NCI-H128 (cell line): ENCODE data around the gene PRKCD.

ENCODE experiments used
- DNase-seq: peaks from one replicate; lab custom pipeline; 2025; ENCODE audit not compliant: unreplicated experiment; lab: John Stamatoyannopoulos, UW

The PRKCD gene

DNA sequence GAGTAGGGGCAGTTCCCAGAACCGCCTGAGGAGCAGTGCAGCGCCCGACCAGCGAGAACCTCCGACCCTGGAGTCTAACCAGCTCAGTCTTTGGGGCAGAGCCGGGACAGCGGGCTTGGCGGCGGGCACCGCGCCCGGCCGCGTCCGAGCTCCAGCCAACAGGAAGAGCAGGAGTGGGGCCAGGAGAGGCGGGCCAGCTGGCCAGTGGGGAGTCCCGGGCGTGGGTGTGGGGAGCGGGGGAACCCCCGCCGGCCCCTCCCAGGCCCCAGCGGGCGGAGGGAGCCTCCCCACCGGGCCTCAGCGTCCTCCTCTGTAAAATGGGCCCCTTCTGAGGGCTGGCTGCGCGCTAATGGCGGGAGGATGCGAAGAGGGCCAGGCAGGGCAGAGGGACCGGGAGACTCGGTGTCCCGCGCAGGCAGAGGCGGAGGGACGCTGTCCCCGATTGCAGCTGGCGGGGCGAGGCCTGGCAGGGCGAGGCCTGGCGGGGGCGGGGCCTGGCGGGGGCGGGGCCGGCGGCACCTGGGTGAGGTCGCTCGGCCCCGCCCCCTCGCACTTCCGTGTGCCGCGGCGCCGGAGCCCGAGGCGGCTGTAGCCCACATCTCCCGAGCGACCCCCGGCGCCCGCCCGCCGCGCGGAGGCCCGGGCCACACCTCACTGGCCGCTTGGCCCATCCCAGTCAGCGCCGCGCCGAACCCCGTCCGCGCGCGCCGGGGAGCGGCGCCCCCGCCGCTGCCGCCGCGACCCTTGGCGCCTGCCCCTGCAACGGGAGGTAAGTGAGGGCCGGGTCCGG, at the start of gene PRKCD:
Gene PRKCD (plus strand): TSS at position 550 of the 790 bp plus-strand sequence. CDS start 17,214 bp downstream, outside the sequence.
- DNase-seq = no peak

DNA sequence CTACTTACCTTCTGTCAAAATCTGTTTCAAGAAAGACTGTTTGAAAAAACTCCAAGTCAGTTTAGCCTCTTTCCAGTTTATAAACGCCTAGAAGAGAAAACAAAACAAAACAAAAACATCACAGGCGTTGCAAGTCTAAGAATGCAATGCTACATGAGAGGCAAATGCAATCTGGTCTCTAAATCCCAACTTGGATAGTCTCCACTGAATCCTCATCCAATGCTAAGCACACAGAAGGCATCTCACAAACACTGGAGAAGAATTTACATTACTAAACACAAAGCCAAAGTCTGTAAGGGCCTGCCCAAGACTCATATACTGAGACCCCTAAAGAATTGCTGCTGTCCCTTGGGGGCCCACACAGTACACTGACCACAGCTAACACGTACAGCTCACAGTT, 49.2 kb upstream of the PRKCD start:
- no peak for DNase-seq

DNA sequence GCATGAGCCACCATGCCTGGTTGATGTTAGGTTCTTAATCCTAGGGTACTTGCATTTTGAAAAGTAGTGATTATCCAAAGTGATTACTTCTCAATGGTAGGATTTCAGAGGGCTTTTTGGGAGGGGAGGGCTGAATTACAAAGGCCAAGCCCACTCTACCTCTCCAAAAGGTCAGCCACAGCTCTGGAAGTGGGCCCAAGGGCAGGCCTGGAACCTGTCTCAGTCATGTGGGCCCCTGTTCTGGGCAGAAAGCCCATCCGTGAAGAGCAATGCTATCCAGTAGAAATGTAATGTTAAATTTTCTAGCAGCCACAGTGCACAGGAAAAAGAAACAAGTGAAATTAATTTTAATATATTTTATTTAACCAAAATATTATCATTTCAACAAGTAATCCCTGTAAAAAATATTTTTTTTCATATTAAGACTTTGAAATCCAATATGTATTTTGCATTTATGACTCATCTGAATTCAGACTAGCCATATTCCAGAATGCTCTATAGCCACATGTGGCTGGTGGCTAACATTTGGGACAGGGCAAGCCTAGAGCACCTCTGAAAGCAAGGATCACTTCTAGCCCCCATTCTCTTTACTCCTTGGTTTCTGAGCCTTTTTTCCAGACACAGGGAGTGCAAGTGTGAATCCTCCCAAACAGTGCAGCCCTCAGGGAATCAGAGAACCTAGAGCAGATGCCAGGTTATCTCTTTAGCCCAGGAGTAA, 47.6 kb upstream of the PRKCD start:
- DNase-seq = no peak

DNA sequence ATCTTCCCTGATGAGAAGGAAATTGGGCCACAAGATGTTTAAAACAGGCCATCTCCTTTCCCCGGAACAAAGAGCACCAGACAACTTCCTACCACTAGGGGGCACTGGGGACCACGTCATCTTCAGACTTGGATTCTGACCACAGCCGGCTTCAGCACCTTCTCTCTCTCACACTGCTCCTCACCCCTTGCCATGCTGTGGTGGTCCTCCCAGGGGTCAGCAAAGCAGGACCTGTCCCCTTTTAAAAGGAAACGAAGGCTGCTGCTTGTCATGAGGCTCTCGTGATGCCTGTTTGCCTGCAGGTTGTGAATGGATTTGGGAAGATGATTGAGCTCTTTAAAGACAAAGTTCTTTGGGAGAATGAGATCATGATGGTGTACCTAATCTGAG, 47.0 kb upstream of the PRKCD start:
- DNase-seq = peak; percentile 17

DNA sequence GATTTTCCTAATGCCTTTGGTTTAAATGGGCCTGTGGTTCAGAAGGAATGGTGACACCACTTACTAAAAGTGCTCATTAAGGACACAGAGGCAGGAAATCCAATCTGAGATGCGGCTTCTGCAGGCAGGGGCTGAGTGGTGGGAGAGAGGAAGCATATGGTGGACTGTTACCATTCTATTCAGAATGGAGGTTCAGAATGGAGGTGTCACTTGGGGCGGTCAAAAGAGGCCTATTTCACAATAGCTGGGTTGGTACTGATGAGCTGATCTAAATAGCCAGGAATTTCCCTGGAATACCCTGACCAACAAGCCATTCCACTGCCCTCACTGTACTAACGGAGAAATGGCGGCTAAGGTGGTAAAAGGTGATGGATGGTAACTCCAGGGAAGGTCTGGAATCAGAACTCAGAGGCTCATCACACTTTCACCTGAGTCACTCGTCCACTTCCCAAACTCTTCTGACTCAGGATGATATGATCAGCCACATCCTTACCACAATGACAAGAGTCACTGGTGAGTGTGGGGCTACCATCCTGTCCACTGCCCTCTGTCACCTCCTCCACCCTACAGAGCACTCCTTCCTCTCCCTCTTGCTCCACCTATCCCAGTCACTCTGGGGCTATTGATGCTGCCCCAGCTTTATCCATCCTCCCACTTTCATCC, 46.5 kb upstream of the PRKCD start:
- no peak for DNase-seq

DNA sequence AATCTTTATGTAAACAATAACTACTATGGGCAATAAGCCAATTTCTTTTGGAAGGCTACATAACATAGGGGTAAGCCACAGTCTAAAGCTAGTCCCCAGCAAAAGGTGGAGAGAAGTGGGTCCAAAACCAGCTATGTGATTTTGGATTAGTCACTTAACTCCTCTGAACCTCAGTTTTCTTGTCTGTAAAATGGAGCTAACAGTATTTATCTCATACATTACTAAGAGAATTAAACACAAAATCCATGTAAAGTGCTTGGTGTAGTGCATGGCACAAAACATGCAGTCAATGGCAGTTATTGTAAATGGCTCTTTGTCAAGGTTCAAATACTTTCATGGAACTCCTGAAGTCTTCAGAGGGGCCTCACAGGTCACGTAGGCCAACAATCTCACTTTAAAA, 44.1 kb upstream of the PRKCD start:
- DNase-seq = no peak

DNA sequence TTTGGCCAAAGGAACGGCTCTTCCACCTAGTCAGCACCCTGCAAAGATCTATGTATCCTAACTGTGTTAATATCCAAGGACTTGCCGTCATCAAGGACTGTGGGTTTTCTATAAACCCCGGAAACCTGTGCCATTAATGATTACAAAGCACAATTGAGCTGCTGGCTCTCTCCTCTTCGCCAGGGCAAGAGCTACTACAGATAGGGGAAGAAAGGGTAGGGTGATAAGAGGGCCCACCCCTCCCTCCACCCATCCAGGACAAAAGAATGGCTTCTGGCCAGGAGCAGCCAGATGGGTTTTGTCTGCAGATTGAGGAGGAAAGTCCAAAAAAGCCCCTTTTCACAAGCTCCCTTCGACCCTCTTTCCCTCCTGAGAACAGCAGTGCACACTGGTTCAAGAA, 40.7 kb upstream of the PRKCD start:
- DNase-seq = no peak

DNA sequence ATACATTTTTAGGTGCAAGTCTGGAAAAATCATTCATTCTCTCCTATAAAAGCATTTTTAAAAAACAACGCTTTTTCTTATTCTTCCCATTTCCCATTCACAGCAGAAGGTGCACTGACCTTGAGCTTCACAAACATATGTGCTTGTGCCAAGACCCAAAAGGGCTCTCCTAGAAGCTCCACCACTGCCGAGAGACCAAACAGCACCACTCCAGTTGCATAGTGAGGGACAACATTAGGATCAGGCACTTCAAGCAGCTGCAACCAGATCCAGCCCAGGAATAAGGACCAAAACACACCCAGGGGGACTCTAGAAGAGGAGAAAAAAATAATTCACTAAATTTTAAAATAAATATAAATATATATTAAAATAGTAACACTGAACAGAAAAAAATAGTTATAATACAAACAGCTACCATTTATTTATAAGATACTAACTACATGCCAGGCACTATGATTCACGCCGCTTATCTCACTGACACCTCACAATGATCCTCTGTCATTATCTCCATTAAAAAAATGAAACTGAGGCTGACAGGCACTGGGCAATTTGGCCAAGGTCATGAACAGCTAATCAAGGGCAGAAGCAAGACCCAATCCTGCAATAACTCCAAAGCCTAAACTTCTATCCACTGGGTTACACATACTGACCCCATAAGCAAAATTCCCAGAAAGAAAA, 38.6 kb upstream of the PRKCD start:
- DNase-seq = no peak

DNA sequence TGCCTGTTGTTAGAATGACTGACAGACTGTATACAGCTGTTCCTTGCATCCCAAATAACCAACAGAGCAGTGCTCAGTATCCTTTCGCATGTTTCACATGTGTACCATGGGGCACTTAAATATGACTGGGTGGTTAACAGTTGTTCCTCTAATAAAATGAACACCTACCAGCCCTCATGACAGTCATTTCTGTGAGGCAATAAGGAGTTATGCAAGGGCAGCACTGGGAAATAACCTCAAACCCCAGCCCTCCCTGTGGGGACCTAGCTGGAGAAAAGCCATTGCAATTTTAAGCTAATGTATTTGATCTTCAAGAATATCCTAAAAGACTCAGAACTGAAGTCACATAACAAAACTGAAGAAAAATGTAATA, 38.1 kb upstream of the PRKCD start:
- no peak for DNase-seq

DNA sequence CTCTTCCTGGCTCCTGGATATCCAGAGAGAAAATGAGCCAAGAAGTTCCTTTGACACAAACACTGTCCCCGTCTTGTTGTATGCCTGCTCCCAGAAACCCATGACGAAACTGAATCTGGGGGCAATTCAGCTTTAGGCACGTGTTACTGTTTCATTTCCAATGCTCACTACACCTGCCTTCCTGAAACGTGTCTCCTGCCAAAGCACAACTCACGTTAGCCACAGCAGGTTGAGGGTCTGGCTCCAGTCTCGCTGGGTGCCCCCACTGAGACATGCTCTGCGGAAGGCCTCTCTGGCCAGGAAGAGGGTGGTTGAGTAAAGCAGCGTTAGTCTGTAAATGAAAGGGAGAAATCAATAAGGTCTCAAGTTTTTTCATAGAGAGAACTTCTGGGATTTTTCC, 37.5 kb upstream of the PRKCD start:
- no peak for DNase-seq

DNA sequence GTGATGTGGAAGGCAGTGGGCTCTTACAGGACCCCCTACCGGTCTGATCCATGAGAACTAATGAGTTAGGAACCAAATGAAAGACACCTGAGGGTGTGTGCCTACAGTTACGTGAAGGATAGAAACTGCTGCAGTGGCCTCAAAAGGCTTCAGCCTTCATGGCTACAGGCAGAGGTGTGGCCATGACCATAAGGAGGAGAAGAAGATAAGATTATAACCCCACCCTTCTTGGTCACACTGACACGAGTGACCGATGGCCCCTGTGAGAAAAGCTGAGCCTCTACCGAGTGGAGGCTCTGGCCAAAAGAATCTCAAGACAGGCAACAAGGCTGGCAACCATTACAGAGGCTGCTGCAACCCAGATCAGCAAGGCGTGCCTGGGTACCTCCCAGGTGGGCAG, 37.1 kb upstream of the PRKCD start:
- no peak for DNase-seq

DNA sequence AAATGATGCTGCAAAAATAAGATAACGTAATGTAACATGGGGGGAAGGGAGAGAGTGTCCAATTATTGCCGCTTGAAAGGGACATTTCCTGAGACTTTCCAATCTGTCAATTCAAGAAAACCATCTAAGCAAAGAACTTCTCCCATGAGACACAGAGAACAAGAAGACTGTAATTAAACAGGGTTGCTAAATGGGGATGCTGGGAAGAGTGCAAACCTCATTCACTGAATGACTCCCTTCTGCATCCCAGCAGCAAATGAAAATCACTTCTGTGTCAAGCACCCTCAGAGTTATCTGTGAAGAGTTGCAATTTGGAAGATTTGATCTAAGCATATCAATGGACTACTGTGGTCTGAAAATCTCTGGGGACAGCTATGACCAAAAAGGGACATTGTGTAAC, 34.4 kb upstream of the PRKCD start:
- no peak for DNase-seq

DNA sequence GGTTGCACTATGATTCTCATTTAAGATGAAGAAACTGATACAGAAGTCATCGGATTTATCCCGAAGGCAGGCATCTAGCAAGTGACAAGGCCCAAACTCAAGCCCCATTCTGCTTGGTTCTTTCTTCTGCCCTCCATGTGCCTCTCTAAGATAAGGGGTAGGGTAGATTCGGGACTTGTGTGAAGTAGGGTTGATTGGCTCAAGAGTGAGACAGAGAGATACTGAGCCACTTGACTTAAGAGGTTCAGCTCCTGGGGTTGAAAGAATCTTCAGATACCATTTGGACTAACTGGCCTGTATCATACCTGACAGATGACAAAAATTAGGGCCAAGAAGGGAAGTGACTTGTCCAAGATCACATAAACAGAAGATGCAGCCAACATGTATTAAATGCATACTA, 31.7 kb upstream of the PRKCD start:
- no peak for DNase-seq

DNA sequence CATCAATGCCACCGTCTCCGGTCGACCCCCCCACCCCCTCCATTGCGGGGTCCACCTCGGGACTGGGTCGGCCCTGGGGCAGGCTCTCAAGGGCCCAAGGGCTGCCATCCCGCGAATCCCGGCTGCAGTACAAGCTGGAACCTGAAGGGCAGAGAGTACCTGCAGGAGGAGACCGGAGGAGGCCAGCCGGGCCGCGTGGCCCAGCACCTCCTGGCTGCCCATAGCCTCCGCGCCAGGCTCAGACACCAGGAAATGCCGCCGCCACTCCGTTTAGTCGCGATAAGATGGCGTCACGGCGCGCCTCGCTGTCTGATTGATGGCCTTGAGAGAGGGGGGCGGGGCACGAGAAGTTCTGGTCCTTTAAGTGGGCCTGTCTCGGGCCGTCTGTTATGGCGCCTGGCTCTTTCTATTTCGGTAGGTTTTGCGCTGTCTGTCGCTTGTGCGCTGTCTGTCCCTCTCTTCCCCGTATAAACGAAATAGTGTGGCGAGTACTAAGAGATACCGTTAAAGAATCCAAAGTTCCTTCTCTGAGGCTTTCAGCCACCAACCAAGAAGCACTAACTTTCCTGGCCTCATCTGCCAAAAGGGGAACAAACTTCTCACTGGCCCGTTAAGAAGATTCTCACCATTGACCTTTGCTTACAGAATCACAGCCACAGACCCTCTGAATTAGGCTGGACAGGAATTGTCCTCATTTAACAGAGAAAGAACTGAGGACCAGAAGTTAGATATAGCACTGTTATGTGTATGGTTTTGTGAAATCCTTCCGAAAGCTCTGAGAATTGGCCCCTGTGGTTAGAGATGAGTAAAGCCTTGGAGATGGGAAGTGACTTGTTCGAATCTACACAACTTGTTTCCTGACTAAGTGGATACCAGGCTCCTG, 30.6 kb upstream of the PRKCD start, which contains the start of gene RFT1:
Gene RFT1 (minus strand): TSS at position 257 of the 883 bp plus-strand sequence. CDS start 35 bp downstream, at position 222.
- peak; percentile 85 for DNase-seq

DNA sequence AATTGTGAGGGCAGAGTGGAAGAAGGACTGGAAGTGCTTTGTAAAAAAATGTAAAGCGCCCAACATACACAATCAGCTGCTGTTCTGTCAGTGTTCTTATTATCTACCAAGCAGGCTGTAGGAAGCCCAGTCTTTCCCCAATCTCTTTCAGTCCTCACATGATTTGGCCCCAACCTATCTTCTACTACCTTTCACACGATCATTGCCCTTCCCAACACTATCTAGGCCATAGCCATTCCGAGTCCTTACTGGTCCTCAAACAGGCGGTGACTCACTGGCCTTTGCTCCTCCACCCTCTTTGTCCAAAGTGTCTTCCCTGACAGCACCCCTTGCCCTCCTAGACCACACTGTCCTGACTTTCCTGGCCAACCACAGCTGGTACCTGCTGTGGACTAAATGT, 29.9 kb upstream of the PRKCD start:
- no peak for DNase-seq

DNA sequence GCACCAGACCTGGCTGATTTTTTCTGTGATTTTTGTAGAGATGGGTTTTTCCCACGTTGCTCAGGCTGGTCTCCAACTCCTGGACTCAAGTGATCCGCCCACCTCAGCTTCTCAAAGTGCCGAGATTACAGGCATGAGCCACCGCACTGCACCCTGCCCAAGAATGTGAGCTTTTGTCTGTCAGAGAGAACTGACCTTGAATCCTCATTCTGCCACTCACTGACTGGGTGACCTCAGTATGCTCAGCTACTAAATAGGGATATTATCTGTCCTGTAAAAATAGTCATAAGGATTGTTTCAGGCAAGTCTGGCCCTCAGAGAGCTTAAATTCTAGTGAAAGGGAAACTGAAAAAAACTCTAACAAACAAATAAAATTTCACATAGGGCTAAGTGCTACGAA, 28.7 kb upstream of the PRKCD start:
- no peak for DNase-seq

DNA sequence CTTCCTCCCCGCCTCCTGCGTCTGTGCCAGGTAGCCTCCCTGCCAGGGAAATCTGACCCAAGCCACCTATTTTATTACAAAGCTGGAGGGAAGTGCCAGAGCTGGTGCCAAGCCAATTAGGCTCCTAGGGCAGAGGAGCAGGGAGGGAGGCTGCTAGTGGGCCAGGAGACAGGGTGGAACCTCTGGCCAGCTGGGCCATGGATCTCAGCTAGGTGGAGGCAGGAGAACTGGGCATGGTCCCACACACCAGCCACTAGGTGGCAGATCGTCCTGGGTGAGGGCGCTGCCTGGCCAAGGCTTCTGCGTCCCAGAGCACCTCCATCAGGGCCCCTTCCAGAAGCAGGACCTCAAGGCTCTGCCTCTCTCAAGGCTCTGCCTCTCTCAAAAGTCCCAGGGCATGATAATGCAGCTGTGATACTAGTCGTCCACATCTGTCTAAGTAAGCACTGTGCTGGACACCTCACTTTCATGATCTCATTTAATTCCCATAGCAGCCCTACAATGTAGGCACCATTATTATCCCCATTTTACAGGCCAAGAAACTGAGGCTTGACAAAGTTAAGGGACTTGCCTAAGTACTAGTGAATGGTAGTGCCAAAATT, 26.3 kb upstream of the PRKCD start:
- no peak for DNase-seq

DNA sequence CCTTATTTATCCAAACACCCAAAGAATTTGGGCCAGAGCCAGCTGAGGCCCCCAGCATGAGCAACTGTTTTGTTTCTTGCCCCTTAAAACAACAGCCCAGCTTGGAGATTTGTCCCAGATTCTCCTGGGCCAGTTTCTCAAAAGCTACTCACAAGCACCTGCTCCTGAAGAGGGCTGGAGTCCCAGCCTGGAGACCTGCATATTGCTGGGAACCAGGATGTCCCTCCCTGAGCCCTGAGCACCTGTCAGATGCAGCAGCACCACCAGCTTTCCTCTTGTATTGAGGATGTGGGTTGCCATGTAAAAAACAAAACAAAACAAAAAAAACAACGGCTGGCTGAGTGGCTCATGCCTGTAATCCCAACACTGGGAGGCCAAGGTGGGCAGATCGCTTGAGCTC, 23.8 kb upstream of the PRKCD start:
- DNase-seq = no peak

DNA sequence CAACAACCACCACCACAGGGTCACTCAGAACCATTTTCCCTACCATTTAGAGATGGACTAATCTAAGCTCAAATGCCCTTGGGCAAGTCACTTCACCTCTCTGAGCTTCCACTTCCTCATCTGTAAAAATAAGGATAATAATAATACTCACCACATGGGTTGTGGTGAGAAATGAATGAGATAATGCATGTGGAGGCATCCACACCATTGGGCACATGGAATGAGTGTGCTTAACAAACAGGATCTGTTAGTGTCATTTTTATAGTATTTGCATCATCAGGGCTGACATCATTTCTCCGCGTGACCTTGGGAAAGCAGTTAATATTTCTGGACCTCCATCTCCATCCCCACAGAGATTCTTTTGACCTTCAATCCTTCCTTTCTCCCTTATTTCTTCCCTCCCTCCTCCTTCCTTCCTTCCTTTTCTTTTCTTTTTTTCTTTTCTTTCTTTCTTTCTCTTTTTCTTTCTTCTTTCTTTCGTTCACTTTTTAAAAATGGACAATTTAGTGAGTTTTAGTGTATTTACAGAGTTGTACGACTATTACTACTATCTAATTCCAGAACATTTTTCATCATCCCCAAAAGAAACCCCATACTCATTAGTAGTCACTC, 23.1 kb upstream of the PRKCD start:
- DNase-seq = no peak
